Measurements from ENCODE around the gene SHOC1. TPM values are rescaled to one million over a fixed set of nuclear protein-coding genes. Genes with fewer than 3 reads are reported as not detected.

SHOC1 gene
- total RNA-seq, 1 experiment from 2014 or later, result not detected

DNA sequence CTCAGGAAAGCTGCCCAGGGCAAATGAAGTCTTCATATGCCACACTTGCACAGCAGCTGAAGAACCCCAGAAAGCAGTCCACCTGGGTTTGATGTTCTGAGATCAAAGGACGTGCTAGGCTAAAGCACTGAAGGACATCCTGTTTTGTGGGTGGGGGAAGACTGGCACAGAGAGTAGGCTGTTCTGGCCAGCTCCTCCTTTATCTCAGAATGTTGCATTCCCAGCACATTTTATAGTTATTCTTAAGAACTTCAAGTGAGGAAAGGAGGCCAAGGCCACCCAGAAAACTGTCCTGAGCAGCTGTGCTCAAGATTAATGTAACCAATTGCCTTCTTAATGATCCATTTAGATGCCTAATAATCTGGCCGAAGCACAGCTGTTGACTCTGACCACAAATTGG is 10.9 kb downstream of the SHOC1 start:
- no peak for DNase-seq (ENCODE audit: low spot score)
- Histone ChIP-seq H3K27ac (ENCODE audit: low read depth, low read length, poor library complexity, severe bottlenecking) (no peak overlapping the region), H3K36me3 (ENCODE audit: insufficient read depth, low read length, poor library complexity, severe bottlenecking) (no peaks in the 10 kb centered on the region), H3K9me3 (ENCODE audit: low read depth, low read length, poor library complexity, severe bottlenecking) (peaks cover 10% of the 10 kb centered on the region), H3K27me3 (replicated peaks; ENCODE audit: insufficient read depth, low read depth, low read length, poor library complexity) (no peaks in the 10 kb centered on the region), H3K4me3 (ENCODE audit: low read depth, low read length, poor library complexity, severe bottlenecking) (no peak overlapping the region), H3K4me1 (ENCODE audit: insufficient read depth, low read length, poor library complexity, severe bottlenecking) (no peaks in the 10 kb centered on the region)
- intact Hi-C loops (cut with micrococcal nuclease; ENCODE audit: unreplicated experiment), result no loop called here
- no peak for TF ChIP-seq CTCF (conservative IDR thresholded peaks at IDR 0.05; ENCODE audit: low read depth, low read length)
- TF ChIP-seq EZH2 (IDR thresholded peaks at IDR 0.05; ENCODE audit: borderline replicate concordance, low read depth, low read length, poor library complexity, severe bottlenecking), result no peak
- ChIA-PET POLR2A (ENCODE audit: low non-redundant PET) (no interaction called here), CTCF (no interaction called here)
- BruUV-seq (replicated peaks), result no TSS peak

DNA sequence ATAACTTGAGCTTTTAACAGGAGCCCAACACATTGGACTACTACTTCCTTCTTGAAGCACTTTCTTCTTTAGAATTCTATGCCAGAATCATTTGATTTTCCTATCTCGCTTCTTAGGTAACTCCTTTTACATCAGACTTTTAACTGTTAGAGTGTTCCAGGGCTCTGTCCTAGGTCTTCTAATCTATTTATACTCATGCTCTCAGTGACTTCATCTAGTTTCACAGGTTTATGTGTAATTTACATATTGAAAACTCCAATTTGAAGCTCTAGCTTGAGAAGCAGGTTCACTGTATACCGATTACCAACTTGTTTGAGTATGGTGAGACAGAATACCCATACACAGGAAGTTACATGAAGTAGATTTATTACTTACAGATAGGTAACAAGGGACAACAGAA is 11.3 kb downstream of the SHOC1 start:
- no peak for DNase-seq (ENCODE audit: low spot score)
- Histone ChIP-seq H3K4me1 (ENCODE audit: insufficient read depth, low read length, poor library complexity, severe bottlenecking) (no peaks in the 10 kb centered on the region), H3K27me3 (replicated peaks; ENCODE audit: insufficient read depth, low read depth, low read length, poor library complexity) (no peaks in the 10 kb centered on the region), H3K9me3 (ENCODE audit: low read depth, low read length, poor library complexity, severe bottlenecking) (peaks cover 10% of the 10 kb centered on the region), H3K4me3 (ENCODE audit: low read depth, low read length, poor library complexity, severe bottlenecking) (no peak overlapping the region), H3K36me3 (ENCODE audit: insufficient read depth, low read length, poor library complexity, severe bottlenecking) (no peaks in the 10 kb centered on the region), H3K27ac (ENCODE audit: low read depth, low read length, poor library complexity, severe bottlenecking) (no peak overlapping the region)
- POLR2A ChIA-PET (ENCODE audit: low non-redundant PET), result no interaction called here
- intact Hi-C loops (cut with micrococcal nuclease; ENCODE audit: unreplicated experiment), result no loop called here
- TF ChIP-seq EZH2 (IDR thresholded peaks at IDR 0.05; ENCODE audit: borderline replicate concordance, low read depth, low read length, poor library complexity, severe bottlenecking), result no peak
- TF ChIP-seq CTCF (conservative IDR thresholded peaks at IDR 0.05; ENCODE audit: low read depth, low read length), result no peak
- CTCF ChIA-PET, result no interaction called here
- BruUV-seq (replicated peaks), result no TSS peak

DNA sequence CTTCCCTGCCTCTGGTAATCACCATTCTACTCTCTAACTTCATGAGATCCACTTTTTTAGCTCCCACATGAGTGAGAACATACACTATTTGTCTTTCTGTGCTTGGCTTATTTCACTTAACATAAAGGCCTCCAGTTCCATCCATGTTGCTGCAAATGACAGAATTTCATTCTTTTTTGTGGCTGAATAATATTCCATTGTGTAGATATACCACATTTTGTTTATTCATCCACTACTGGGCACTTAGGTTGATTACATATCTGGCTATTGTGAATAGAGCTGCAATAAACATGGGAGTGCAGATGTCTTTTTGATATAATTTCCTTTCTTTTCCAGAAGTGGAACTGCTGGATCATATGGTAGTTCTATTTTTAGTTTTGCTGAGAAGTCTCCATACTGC is 28.7 kb downstream of the SHOC1 start:
- BruUV-seq (replicated peaks), result no TSS peak
- POLR2A ChIA-PET (ENCODE audit: low non-redundant PET), result no interaction called here
- Histone ChIP-seq H3K36me3 (ENCODE audit: insufficient read depth, low read length, poor library complexity, severe bottlenecking) (no peaks in the 10 kb centered on the region), H3K27ac (ENCODE audit: low read depth, low read length, poor library complexity, severe bottlenecking) (no peak overlapping the region), H3K9me3 (ENCODE audit: low read depth, low read length, poor library complexity, severe bottlenecking) (peaks cover 7% of the 10 kb centered on the region), H3K4me1 (ENCODE audit: insufficient read depth, low read length, poor library complexity, severe bottlenecking) (no peaks in the 10 kb centered on the region), H3K4me3 (ENCODE audit: low read depth, low read length, poor library complexity, severe bottlenecking) (no peak overlapping the region), H3K27me3 (replicated peaks; ENCODE audit: insufficient read depth, low read depth, low read length, poor library complexity) (no peaks in the 10 kb centered on the region)
- CTCF ChIA-PET, result no interaction called here
- intact Hi-C loops (cut with micrococcal nuclease; ENCODE audit: unreplicated experiment), result loop anchor here (10.0 kb wide), 2 partner anchors 129 to 209 kb away; partner anchors contain the start of gene UGCG
- no peak for TF ChIP-seq EZH2 (IDR thresholded peaks at IDR 0.05; ENCODE audit: borderline replicate concordance, low read depth, low read length, poor library complexity, severe bottlenecking)
- no peak for TF ChIP-seq CTCF (conservative IDR thresholded peaks at IDR 0.05; ENCODE audit: low read depth, low read length)
- no peak for DNase-seq (ENCODE audit: low spot score)

All from A673 (cell line).